Retina (tissue), 1 donor: ENCODE results near the gene PRR29.
"Not testable (repeated sequence)": the region's sequence is repeated elsewhere in the genome, so short reads cannot be mapped to it uniquely, and the experiment has no call there.

Experiments used
- DNase-seq: peaks from one replicate; pipeline ENCODE4 v3.0.0-alpha.2; 2016

PRR29 gene

DNA sequence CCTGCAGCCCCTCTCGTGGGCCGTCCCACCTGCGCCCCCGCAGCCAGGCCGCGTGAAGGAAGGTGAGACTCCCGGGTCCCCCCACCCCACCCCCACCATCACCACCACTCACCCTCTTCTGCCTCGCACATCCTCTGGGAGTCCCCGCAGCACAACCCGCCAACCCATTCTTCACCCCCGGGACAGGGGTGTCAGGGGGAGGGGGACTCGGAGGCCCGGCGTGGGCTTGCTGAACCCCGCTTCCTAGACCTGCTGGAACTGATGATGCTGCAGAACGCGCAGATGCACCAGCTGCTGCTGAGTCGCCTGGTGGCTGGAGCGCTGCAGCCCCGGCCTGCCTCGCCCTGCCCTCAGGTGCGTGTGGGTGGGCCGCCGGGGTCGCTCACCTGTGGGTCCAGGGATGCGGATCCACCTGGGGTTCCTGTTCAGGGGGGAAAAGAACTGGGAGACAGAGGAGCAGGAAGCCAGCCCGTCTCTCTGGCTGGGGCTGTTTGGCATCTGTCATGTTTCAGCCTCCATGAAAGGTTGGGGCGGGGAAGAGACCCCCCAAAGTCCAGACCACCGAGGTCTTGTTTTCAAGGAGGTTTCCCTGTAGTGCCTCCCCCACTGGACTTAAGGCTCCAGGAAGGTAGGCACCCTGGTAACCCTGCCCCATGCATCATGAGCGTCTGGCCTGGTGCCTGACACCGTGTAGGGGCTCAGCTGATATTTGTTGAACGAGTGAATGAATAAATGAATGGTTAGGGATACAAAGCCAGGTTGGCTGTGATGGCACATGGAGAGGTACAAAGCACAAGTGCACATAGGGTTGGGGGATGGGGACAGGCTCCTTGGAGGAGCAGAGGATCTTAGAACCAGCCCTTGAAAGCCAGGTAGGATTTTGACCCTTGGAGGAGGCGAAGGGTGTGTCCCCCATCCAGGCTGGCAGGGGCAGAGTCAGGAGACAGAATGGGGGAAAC lies 849 bp downstream of the PRR29 start:
- no peak for DNase-seq

- no peak for DNase-seq
These were observed 1.8 kb downstream of the PRR29 start for GRCh38 chr17:63999680-64000531.

- no peak for DNase-seq
These were observed 3.0 kb downstream of the PRR29 start for GRCh38 chr17:64001091-64001579.

DNA sequence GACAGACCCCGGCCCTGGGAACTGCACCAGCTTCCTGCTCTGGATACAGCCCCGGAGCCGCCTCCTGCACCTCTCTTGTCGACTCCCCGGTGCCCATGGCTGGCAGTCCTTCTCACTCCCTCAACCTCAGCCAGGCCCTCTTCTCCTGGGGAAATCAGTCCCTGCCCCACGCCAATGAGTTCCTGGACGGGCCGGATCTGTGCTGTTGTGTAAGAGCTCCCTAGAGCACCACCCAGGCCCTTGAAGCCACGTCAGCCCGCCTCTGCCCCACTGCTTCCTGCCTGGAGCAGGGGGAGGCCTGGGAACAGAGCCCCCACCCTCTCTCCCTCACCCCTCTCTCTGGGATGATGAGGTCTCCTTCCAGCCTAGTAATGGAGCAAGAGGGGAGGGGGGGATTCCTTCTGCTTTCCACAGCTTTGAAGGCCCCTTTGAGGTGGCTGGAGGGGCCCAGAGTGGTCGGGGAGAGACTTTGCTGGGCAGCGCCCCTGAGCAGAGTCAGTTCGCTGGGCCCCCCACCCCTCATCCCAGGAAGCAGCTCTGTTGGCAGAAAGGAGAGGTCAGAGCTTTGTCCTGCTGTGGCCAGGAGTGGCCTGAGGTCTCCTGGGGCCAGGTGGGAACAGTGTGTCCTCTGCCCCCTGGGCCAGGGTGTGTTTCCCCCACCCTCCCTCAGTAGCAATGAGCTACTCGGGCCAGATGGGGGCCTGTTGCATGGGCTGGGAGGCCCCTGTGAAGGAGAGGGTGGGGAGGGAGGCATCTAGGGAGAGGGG lies 3.8 kb downstream of the PRR29 start:
- no peak for DNase-seq

GRCh38 chr17:64002658-64003525 lies 4.7 kb downstream of the PRR29 start:
- no peak for DNase-seq

- no peak for DNase-seq
These were observed 5.5 kb downstream of the PRR29 start for GRCh38 chr17:64003526-64004121.

GRCh38 chr17:64004218-64004770 lies 6.1 kb downstream of the PRR29 start:
- DNase-seq: no peak

DNA sequence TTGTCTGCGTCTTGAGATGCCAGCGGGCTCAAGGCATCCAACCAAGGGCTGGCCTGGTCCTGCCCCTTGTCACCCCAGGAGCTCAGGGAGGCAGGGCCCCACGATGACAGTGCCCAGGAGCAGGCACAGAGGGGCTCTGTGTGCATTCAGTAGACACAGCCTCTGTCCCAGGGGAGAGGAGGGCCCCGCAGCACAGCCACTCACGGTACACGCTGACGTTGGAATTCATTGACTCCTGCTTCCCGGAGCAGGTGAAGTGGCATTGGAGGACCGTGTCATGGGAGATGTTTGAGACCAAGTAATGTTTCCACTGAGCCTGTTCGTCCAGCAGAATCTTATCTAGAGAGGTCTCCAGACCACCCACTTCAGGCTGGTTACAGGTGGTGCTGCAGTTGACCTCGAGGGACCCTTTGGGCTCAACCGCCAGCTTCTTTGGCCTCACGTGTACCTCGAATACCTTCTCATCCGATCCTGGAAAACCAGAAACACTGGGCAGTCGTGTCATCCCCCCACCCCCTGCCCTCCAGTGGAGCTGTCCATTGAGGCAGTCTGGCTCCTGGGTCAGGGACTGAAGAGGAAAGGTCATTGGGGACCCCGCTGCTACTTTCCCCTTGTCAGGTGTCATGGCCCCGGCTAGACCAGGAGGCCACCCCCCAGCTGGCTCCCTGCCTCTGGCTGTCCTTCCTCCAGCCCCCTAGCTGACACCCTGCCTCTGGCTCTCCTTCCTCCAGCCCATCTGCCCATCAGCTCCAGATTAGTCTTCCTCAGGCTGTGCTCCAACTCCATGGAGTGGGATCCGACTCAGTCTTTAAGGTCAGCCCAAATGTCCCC lies 7.0 kb downstream of the PRR29 start:
- DNase-seq: no peak

DNA sequence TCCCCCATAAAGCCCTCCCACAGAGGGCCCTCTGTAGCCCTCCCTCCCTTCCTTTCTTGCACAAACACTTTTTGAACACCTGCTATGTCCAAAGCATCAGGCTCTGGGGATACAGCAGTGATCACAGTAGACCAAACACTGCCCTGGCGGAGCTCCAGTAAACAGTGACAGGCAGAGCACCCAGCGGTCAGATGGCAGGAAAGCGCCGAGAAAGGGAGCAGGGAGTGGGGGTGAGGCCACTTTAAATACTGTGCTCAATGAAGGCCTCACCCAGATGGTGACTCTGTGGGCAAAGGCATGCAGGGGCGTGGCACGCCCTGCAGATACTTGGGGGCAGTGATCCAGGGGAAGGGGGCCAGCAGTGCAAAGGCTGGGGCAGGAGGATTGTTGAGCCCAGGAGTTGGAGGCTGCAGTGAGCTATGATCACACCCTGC lies 7.6 kb downstream of the PRR29 start:
- no peak for DNase-seq

- no peak for DNase-seq
These were observed 8.4 kb downstream of the PRR29 start for GRCh38 chr17:64006361-64007088.

- DNase-seq: not testable (repeated sequence)
These were observed 9.1 kb downstream of the PRR29 start for GRCh38 chr17:64007089-64007837.

DNA sequence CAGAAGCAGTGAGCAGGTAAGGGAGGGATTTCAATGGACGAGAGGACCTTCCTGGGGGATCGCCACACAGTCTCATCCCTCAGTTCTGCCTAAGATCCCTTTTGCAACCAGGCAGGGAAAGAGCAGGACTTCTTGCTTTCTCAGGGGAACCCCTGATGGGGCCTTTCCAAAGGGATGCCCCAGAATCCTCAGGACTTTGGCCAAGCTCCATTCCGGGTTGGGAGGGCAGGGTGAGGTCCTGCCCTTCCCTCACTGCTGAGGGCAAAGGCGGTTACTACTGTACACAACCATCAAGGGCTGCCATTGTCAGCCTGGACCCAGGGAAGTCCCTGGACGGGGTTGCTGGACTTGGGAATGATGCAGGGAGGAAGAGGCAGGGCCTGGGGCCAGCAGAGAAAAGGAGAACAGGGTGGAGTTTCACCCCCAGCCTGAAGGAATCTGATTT lies 9.7 kb downstream of the PRR29 start:
- no peak for DNase-seq

- DNase-seq: no peak
These were observed 10.2 kb downstream of the PRR29 start for GRCh38 chr17:64008346-64008745.

DNA sequence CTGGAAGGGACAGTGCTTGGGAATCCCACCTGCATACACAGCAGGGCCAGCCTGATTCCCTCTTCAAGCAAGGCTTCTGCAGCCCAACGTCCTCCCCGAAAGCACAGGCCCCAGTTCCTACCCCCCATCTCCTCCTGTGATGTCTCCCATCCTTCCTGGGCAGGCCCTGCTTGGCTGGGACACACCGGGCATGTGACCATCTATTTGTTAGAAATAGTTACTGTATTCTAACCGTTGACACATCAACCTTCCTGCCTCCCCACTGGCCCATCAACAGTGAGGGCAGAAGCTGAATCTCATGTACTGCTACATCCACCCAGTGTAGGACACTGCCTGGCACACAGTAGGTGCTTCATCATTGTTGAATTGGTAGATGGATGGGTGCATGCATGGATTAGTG lies 10.7 kb downstream of the PRR29 start:
- DNase-seq: no peak

DNA sequence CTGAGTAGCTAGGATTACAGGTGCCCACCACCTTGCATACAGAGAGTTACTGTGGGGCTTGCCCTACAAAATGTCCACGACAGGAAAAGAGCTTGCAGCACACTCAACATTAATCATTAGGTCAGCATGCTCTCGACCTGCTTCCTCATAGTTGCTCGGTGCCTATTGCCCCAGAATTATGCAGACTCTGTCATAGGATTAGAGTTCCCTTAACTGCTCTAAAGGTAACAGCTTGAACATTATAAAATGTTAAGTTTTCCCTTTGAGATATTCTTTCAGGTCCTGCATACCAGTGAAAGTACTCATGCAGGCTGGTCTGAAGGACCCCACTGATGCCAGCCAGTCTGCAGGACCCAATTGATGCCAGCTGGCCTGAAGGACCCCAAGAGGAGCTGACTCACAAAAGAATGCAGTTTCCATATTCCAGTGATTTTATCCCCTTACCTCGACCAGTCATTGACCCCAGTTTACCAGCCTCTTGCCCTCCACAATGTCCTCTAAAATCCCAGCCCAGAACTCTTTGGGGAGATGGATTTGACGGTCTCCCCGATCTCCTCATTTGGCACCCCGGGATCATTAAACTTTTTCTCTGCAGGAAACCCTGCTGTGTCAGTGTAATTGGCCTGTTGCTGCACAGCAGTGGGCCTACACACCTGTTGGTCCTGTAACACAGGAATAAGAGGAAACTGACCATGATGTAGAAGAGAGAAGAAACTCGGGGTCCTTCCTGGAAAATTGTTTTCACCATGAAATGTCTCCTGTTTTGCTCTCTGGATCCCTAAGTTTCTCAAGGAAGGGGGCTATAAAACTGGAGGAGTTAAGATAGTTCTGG lies 11.6 kb downstream of the PRR29 start:
- no peak for DNase-seq

DNA sequence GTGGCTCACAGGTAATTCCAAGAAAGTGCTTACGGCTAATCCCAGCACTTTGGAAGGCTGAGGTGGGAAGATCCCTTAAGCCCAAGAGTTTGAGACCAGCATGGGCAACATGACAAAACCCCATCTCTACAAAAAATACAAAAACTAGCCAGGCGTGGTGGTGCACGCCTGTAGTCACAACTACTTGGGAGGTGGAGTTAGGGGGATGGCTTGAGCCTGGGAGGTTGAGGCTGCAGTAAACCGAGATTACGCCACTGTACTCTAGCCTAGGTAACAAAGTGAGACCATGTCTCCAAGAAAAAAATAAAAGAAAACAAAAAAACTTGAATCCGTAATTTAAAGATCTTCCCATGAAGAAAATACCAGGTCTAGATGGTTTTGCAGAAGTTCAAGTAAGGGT lies 17.3 kb downstream of the PRR29 start:
- no peak for DNase-seq

DNA sequence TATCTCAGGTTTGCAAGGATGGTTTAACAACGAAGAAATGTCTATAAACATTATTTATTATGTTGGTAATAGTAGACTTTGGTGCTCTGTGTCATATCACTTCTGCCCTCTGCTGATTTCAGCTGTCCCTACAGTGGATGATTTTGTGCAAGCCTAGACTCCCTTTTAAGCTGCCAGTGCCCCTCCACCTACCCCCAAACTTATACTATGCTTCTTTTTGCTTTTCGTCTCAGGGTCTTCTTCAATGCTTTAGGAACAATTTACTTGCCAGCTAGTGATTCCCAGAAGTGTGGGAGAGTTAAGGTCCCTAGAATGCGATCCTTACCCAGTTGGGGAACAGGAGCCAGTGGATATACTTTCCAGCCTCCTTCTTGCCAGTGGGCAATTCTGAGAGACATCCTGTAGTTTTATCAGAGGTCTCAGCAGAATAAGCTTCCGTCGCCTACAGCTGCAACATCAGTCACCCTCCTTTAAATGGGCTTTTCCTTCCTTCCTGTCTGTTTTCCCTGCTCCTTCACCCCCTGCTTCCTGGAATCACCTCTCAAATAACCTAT lies 18.2 kb downstream of the PRR29 start:
- DNase-seq: no peak
